Measurements from ENCODE around the gene FGD2.
"Not testable (repeated sequence)": the region's sequence is repeated elsewhere in the genome, so short reads cannot be mapped to it uniquely, and the experiment has no call there.

Gene FGD2

DNA sequence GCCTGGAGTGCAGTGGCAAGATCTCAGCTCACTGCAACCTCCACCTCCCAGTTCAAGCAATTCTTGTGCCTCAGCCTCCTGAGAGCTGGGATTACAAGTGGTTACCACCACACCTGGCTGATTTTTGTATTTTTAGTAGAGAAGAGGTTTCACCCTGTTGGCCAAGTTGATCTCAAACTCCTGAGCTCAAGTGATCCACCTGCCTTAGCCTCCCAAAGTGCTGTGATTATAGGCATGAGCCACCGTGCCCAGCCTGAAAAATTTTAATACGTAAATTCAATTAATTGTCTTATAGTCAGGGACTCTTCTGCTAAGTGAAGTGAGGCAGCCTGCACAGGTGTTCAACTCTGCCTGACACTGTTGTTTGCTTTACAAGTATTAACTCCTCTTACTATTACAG, 15.1 kb upstream of the FGD2 start:
- DNase-seq (ENCODE audit: low read depth) = not testable (repeated sequence)

DNA sequence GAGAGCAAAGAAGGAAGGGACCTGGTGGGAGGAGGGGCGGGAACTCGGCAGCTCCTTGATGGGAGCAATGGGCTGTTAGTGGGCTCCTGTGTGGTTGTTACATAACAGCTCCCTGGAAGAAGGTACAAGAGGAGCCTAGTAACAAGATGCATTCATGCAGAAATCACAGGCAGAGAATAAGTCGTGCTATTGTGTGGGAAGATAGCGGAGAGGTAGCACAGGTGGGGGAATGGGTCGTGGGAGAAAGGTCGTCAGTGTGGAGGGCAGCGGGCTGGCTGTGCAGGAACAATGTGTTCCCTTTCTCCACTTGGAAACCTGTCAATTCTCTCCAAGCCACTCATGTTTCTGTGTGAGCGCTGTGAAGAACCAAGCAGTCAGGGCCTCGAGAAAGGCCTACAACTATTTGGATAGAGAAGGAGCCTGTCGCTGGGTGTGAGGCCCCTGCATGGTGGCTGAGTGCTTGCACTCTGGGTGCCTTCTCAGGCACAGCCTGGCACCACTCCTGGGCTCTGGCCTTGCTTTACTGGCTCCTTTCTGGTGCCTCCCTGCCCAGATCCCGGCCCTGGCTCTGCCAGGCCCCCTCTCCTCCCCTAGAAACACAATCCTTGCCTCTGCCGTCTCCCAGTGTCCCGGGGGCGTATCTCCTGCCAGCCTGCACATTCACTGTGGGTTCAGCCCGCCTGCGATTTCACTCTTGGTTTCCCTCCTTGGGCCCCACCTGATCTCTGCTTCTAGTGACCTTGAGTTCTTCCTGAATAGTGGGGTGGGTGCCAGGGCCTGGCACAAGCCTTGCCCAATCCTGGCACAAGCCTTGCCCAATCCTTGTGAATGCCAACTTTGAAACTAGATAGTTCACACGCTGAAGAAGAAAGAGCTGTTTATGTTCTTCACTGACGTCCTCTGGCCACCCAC, 7.4 kb upstream of the FGD2 start:
- DNase-seq (ENCODE audit: low read depth) = no peak

DNA sequence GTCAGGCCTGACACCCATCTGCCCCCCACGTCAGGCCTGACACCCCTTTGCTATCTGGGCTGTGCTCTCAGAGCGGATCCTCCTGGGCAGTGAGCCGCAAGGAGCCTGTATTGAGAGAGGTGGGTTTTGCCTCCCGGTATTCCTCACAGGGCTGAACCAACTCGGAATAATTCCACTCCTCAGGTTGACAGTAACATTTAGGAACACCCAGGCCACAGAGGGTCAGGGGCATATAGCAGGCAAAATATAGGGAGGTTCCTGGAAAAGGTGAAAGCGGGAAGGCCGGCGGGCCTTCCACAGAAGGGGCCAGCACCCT, 6.8 kb upstream of the FGD2 start:
- no peak for DNase-seq (ENCODE audit: low read depth)

DNA sequence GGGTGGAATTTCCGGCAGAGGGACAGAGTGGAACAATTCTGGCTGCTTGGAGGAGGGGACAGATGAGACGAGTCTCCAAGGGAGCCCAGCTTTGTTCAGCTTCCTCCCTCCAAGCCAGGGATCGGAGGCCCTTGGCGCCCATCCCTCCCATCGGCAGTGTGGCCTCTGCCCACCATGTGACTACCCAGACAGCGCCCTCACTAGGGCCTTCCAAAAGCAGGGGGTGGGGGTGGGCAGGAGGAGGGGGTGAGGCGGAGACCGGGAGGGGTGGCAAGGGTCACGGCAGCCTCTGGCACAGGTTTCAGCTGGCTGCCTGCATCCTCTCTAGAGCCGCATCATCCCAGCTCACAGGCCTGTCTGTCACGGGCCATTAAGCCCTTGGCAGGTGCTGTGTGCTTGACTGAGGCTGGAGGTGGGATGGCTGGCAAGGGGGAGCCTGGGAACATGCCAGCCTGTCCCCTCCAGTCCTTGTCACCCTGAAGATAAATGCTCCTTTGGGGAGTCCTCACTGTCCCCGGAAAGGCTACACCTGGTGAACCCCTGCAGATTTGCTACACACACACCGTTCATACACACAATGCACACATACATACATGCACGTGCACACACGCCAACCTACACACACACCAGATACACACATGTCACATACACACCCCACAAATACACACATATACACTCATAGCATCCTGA, 6.2 kb upstream of the FGD2 start:
- DNase-seq (ENCODE audit: low read depth) = no peak

DNA sequence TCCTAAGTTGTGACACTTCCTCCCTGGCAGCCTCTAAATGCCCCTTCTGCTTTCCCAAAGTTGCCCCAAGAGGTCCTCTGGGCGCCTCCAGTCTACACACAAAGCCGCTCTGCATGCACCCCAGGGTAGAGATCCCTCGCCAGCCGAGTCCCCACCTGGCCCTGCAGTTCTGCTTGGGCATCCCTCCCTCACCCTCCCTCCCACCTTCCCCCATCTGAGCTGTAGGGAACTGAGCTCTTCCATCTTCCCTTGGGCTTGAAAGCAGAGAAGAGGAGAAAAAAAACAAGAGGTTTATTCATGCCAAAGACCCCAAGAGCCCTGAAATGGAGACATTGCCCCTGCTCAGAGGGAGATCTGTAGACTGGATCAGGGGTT, 5.7 kb upstream of the FGD2 start:
- DNase-seq (ENCODE audit: low read depth) = no peak

DNA sequence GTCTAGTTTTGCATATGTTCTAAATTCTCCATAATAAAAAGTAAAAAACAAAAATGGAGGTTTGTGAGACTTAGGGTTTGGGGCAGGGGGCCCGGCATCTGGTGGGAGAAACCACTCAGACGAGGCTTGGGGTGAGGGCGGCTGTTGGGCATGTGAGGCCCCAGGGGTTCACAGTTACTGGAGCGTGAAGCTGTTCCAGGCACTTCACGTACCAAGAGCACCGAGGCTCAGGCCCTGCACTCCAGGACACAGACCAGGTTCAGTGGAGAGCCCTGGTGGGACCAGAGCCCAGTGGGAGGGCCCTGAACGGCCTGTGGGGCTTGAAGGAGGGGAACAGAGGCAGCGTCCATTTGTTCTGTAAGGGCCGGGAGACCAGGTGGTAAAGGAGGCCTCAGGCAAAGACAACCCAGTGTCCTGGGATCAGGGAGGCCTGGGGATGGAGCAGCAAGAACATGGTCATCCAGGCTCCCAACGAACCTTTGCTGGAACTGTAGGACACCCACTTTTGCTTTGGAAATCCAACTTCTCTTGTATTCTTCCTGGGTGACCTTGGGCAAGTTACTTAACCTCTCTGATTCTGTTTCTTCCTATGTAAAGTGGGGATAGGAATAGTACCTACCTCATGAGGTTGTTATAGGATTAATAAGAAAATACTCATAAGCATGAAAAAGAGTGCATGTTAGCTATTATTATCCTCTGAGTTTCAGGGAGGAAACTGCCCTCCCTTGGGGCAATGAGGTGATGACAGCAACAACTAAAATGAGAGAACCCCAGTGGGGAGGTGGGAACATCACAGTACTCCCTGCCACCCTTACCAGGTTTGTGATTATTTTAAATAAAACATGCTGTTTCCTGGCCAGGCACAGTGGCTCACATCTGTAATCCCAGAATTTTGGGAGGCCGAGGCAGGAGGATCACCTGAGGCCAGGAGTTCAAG, 1.1 kb upstream of the FGD2 start:
- DNase-seq (ENCODE audit: low read depth) = no peak

DNA sequence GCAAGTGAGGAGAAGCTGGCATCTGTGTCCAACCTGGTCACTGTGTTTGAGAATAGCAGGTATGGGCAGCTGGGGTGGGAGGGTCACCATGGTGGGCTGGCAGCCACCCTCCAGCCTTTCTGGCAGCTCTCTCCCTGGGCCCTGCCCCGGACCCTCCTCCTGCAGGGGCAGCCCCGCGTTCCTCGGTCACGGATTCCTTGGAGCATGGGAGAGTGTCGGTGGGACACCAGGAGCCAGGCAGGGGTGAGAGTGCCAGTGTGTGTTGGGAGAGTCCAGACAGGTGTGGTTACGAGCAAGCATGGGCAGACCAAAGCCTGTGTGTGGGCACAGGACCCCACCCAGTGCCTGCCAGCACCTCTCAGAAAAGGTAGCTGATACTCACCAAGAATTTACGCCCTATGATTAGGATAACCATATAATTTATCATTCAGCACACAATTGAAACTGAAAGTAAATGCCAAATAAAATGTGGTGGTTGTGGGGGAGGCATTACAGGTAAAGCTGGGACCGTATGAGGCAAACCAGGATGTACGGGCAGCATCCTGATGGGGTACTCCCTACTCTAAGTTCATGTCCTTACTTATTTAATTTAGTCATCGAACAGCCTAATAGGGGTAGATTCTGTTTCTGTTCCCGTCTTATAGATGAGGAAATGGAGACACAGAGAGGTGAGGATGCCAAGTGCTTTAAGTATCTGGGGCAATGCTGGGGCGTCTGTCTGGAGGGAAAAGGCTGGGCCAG, 542 bp downstream of the FGD2 start:
- no peak for DNase-seq (ENCODE audit: low read depth)

DNA sequence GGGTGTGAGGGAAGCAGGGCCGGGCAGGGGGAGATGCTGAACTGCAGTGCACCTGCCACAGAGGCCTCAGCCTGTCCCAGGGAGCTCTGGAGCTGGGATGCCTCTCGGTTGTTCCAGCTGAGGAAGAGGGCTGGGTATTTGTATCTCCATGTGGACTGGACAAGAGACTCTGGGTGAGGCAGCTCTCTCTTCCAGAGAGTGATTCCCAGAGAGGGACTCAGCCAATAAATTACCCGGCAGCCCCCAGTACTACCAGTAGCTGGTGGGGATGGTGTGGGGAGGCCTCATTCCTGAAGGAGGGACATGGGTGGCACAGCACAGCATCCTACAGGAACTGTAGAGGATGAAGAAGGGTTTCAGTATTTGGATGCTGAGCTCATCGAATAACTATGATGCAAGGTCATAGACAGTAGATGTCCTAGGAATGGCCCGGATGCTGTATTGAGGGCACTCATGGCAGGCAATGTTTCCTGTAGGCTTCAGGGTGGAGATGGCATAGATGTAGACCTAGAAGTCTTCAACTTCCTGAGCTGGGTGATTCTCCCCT, 1.4 kb downstream of the FGD2 start:
- DNase-seq (ENCODE audit: low read depth) = no peak

DNA sequence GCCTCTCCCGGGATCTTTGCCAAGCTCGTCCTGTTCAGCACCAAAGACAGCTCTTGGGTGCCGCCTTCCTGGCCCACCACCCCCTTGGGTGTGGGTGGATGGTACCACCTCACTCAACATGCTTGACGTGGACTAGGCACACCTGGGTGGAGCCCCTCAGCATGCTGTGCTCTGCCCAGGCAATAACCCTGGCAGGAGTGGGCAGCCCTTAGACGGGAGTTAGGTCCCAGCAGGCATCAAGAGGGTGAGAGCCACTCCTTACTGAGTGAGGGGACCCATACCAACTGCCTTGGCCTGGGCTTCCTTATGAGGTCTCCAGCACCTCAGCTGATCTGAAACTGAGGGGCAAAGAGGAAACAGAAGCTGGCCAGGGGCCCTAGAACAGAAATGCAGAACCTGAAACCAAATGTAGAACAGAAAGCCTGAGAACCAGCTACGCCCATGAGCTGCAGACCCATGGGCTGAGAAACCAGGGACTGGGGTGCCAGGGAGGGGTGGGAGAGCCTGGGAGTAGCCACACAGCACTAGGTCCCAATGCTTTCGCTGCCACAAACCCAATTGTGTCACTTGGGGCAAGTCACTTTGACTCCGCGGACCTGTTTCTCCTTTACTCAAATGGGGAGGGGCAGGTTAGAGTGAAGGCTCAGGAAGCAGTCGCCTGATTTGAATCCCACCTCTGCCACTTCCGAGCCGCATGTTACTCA, 2.0 kb downstream of the FGD2 start:
- DNase-seq (ENCODE audit: low read depth) = no peak

DNA sequence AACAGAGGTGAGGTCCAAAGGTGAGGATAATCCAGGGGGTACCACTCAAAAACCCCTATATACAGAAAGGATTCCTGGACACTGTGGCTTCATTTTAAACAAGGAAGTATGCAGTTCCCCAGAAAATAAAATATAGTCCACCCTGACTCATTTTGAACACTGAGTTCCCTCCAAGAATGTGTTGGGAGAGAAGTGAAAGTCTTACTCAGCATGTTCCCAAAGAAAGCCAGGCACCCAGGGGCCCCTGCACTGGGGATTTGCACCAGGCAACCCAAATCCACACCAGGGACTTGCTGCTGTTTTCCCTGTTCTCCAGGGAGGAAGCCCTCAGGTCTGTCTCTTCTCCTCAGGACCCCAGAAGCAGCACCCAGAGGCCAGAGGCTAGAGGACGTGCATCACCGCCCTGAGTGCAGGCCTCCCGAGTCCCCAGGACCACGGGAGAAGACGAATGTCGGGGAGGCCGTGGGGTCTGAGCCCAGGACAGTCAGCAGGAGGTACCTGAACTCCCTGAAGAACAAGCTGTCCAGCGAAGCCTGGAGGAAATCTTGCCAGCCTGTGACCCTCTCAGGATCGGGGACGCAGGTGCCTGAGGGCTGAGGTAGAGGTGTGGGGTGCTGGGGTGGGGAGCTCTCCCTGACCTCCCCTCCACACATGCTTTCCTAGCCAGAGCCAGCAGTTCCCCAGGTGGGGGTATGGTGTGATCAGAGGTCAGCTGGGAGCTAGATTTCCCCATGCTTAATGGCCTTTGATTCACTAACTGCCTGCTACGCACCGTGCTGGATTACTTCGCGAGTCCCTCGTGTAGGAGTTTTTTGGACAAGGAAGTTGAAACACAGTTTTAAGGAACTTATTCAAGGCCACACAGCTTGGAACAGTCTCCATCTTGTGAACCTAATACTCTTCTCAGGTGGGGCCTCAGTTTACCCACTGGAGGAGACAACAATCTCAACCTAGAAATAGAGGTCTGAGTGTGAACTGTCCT, 3.3 kb downstream of the FGD2 start:
- no peak for DNase-seq (ENCODE audit: low read depth)

DNA sequence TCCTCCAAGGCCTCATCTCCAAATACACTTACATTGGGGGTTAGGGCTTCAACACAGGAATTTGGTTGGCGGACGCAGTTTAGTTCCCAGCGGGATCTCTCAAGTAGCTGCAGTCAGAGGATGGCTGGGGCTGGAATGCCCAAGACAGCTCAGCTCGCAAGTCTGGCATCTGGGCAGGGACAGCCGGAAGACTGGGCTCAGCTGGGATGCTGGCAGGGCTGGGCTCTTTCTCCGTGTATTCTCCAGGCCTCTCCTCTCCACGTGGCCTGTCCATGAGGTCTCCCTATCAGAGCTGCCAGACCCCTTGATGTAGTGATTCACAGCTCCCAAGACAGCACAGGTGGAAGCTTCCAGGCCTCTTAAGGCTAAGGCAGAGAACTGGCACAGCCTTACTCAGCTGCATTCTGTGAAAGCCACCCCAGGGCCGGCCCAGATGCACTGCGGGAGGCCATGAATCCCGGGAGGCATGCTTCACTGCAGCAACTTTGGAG, 5.0 kb downstream of the FGD2 start:
- DNase-seq (ENCODE audit: low read depth) = no peak

DNA sequence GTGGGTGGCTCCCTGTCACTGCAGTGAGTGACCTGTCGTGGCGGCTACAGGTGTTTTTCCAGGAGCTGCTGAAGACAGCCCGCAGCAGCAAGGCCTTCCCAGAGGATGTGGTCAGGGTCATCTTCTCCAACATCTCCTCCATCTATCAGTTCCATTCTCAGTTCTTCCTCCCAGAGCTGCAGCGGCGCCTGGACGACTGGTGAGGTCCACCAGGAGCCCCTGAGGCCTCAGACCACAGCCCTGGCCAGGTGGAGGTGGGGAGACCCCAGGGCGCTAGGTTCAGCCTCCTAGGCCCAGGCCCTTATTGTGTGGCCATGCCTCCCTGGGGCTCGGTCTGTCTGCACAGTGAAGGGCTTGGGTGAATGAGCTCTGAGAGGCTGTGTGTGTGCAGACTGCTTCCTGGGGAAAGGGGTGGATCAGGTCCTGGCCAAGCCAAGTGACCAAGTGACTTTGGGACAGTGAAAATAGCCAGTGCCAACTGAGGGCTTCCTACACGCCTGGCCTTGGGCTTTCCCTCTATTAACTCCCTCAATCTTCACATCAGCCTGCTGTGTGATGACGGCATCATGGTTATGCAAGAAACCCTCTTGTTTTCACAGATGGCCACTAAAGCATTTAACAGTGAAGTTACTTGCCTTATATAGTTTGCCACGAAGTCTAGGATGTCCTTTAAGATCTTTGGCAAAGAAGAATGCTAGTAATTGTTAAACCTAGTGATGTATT, 6.4 kb downstream of the FGD2 start:
- DNase-seq (ENCODE audit: low read depth) = no peak

DNA sequence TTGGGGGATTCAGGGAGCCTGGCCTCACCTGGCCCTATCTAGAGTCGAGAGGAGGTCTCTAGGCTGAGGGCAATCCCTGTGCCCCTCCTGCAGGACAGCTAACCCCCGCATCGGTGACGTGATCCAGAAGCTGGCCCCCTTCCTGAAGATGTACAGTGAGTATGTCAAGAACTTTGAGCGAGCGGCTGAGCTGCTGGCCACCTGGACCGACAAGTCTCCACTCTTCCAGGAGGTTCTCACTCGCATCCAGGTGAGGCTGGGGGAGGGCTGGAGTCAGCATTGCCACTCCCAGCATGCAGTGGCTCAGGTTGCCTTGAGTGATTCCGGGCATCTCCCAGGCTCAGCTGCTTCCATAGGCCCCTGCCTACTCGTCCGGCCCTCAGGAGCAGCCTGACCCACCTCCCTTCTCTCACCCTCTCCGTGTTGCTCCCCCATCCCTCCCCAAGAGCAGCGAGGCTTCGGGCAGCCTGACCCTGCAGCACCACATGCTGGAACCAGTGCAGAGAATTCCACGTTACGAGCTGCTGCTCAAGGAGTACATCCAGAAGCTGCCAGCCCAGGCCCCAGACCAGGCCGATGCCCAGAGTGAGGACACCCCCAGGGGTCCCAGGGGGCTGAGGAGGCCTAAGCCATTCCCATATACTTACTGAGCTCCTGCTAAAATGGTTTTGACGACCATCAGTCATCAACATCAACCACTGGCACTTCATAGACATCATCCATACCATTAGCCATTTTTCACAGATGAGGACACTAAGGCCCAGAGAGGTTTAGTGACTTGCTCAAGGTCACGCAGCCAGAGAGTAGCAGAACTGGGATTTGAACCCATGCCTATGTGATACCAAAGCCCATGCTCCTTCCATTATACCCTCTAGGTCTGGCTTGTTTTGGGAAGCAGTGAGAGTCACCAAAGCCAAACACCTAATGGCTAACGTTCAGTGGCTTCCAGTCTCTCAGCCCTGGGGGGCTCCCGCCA, 8.3 kb downstream of the FGD2 start:
- DNase-seq (ENCODE audit: low read depth) = no peak

DNA sequence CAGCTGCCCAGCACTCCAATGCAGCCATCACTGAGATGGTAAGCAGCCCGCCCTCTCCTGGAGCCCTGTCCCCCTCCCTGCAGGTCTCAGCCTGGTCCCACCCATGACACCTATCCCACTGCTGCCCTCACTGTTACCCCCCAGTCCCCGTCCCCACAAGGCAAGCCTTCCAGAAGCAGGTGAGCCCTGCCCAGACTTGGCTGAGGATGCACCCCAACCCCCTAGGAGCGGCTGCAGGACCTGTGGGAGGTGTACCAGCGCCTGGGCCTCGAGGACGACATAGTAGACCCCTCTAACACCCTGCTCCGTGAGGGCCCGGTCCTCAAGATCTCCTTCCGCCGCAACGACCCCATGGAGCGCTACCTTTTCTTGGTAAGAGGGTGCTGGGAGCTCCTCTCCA, 9.2 kb downstream of the FGD2 start:
- no peak for DNase-seq (ENCODE audit: low read depth)

DNA sequence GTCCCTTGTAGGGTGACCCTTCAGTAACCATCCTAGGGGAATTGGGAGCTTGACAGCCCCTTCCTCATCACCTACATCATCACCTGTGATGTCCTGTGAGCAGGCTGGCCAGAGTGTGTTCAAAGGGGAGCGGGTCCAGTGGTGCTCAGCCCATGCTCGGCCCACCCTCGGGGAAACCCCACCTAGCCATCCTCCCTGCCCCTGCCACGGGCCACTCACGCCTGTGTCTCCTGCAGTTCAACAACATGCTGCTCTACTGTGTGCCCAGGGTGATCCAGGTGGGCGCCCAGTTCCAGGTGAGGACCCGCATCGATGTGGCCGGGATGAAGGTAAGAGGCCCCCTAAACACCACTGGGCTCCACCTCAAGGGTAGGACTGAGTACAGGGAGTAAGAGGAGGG, 10.1 kb downstream of the FGD2 start:
- no peak for DNase-seq (ENCODE audit: low read depth)

DNA sequence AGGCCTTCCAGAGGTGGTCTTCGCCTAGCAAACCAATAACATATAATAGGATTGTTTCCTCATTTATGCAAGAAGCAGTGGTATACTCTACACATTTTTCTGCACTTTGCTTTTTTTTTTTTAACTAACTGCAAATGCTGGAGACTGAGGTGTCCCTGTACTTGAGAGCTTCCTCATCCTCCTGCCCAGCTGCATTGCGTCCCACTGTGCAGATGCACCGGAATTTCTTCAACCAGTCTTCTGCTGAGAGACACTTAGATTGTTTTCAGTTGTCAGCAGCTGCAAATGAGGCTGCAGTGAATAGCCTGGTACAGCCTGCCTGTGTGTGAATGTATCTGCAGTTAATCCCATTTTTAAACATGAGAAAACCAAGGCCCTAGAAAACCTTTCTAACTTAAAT, 11.5 kb downstream of the FGD2 start:
- DNase-seq (ENCODE audit: low read depth) = no peak

DNA sequence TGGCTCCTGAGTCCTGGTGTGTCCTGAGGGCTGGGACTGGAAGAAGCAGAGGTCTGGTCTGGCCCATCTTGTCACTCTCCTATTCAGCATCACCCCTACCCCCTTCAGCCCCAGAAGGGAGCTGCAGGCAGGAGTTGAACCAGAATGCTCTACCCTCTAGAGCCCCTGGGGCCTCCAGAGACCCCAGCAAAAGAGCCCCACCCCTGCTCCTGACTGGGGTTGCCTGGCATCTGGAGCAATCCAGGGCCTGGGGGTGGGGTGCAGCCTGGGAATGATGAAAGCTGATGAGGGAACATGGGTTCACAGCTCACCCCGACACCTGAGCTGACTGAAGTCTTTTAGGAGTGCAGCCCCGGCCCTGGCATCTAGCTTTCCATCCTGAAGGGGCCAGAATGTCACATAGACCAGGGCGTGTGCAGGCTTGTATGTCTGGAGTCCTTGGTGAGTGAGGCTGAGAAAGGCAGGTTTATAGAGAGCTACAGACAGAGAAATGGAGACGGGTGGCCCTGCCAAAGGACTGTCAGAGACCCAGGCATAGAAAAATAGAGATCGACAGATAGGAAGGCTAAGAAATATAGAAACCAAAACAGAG, 12.2 kb downstream of the FGD2 start:
- DNase-seq (ENCODE audit: low read depth) = no peak
